HCT116 (cell line): ENCODE results near the gene STK24. TPM values are rescaled to one million over a fixed set of nuclear protein-coding genes. Genes with fewer than 3 reads are reported as not detected.

Source experiments
- ATAC-seq: fragments of 200-7000 bp; cut with Tn5 transposase; 2 replicates; pipeline ENCODE4 v1.9.1; 2020; ENCODE audit warnings: mild to moderate bottlenecking, moderate library complexity
- BruUV-seq: library from RNA; stranded (reverse); fragments of 400-500 nt; replicated peaks from 2 replicates; lab custom pipeline; 2021; lab: Mats Ljungman, UMichigan
- CTCF ChIA-PET: fragments of 300-600 bp; sonication (Branson Sonifier 250); formaldehyde crosslinking; loops from one replicate; lab custom pipeline; 2021; ENCODE audit warnings: antibody characterized with exemption; lab: Charles Lee
- POLR2A ChIA-PET: fragments of 300-600, 350-600 bp; sonication (Branson Sonifier 250); formaldehyde crosslinking; loops from one replicate; lab custom pipeline; 2021; ENCODE audit warnings: antibody characterized with exemption; lab: Charles Lee
- RAD21 ChIA-PET, 2 experiments: fragments of 300-600 bp; sonication (Branson Sonifier 250); formaldehyde crosslinking; loops; one replicate each; lab custom pipeline; 2023; ENCODE audit warnings: low total read pairs in 2 of 2; ENCODE audit not compliant: uncharacterized antibody in 2 of 2, unreplicated experiment in 2 of 2, low non-redundant PET in 1 of 2; lab: Charles Lee
- DNase-seq: peaks from one replicate; pipeline ENCODE4 v3.0.0-alpha.2; 2010; ENCODE audit warnings: low read depth, low spot score
- H2AFZ ChIP-seq: fragments of 200-600 bp; shearing (Covaris generic), sonication (generic); 2 replicates; pipeline ENCODE4 v1.6.1; 2017; ENCODE audit warnings: low read depth, mixed run types, mixed read lengths, antibody characterized with exemption, low read length; ENCODE audit not compliant: poor library complexity, severe bottlenecking
- H3K27ac ChIP-seq: 2 replicates; pipeline ENCODE4 v1.5.1; 2012; ENCODE audit warnings: low read depth, low read length
- H3K27me3 ChIP-seq: fragments of 200-600 bp; sonication (generic); 2 replicates; pipeline ENCODE4 v1.6.1; 2016; ENCODE audit warnings: mixed run types, low read length, mixed read lengths; ENCODE audit not compliant: insufficient read depth
- H3K36me3 ChIP-seq, 2 experiments: fragments of 200-500 bp in 1 of 2; fragments of 200-600 bp in 1 of 2; sonication (Bioruptor generic) in 1 of 2; sonication (generic) in 1 of 2; 2 replicates each; pipeline versions ENCODE4 v1.5.1 to v1.6.1; 2014 to 2016; ENCODE audit warnings: low read length in 2 of 2, inconsistent platforms in 1 of 2, mixed read lengths in 1 of 2, mixed run types in 1 of 2; ENCODE audit not compliant: insufficient read depth in 2 of 2, control insufficient read depth in 1 of 2
- H3K4me1 ChIP-seq, 2 experiments: fragments of 200-600 bp in 1 of 2; sonication (generic) in 1 of 2; 2 replicates each; pipeline versions ENCODE4 v1.5.1 to v1.6.1; 2012 to 2017; ENCODE audit warnings: low read length in 2 of 2, inconsistent platforms in 1 of 2, mild to moderate bottlenecking in 1 of 2, mixed read lengths in 1 of 2, mixed run types in 1 of 2, moderate library complexity in 1 of 2; ENCODE audit not compliant: insufficient read depth in 2 of 2, control insufficient read depth in 1 of 2
- H3K4me2 ChIP-seq: fragments of 200-600 bp; sonication (generic); 2 replicates; pipeline ENCODE4 v1.6.1; 2017; ENCODE audit warnings: mixed run types, low read length, mixed read lengths
- H3K4me3 ChIP-seq, 2 experiments: fragments of 200-600 bp in 1 of 2; sonication (generic) in 1 of 2; replicated peaks in 1 of 2; 2 replicates each; pipeline ENCODE4 v1.5.1; 2011 to 2016; ENCODE audit warnings: low read length in 2 of 2, control low read depth in 1 of 2, low read depth in 1 of 2, mild to moderate bottlenecking in 1 of 2, mixed read lengths in 1 of 2, mixed run types in 1 of 2
- H3K79me2 ChIP-seq: fragments of 200-600 bp; sonication (generic); 2 replicates; pipeline ENCODE4 v1.6.1; 2017; ENCODE audit warnings: mild to moderate bottlenecking, mixed run types, low read length, moderate library complexity, mixed read lengths; ENCODE audit not compliant: insufficient read depth
- H3K9ac ChIP-seq: fragments of 200-600 bp; sonication (generic); 2 replicates; pipeline ENCODE4 v1.6.1; 2016; ENCODE audit warnings: low read length, mixed read lengths
- H3K9me2 ChIP-seq: fragments of 200-600 bp; sonication (generic), shearing (Covaris generic); 2 replicates; pipeline ENCODE4 v1.6.1; 2017; ENCODE audit warnings: mixed run types, mild to moderate bottlenecking, moderate library complexity; ENCODE audit not compliant: insufficient read depth
- H3K9me3 ChIP-seq, 2 experiments: fragments of 200-500 bp in 1 of 2; fragments of 200-600 bp in 1 of 2; sonication (Bioruptor generic) in 1 of 2; sonication (generic) in 1 of 2; 2 replicates each; pipeline ENCODE4 v1.6.1; 2014 to 2017; ENCODE audit warnings: low read length in 2 of 2, mixed read lengths in 2 of 2, inconsistent platforms in 1 of 2, low read depth in 1 of 2, mild to moderate bottlenecking in 1 of 2, mixed run types in 1 of 2, moderate library complexity in 1 of 2; ENCODE audit not compliant: control insufficient read depth in 1 of 2, insufficient read depth in 1 of 2
- H4K20me1 ChIP-seq: fragments of 200-600 bp; sonication (generic), shearing (Covaris generic); 2 replicates; pipeline ENCODE4 v1.6.1; 2017; ENCODE audit warnings: mixed run types, mild to moderate bottlenecking, moderate library complexity; ENCODE audit not compliant: insufficient read depth
- CBX3 ChIP-seq: IDR thresholded peaks from 2 replicates; pipeline ENCODE4 v1.6.1; 2012; ENCODE audit warnings: low read depth
- CEBPB ChIP-seq: IDR thresholded peaks from 2 replicates; pipeline ENCODE4 v1.6.1; 2012; ENCODE audit warnings: low read depth
- EGR1 ChIP-seq: IDR thresholded peaks from 2 replicates; pipeline ENCODE4 v1.6.1; 2012; ENCODE audit warnings: low read depth
- EZH2 ChIP-seq: fragments of 200-600 bp; sonication (generic); IDR thresholded peaks from 2 replicates; pipeline ENCODE4 v1.6.1; 2017; ENCODE audit warnings: antibody characterized with exemption, mixed run types
- EZH2phosphoT487 ChIP-seq: fragments of 200-600 bp; IDR thresholded peaks from 2 replicates; pipeline ENCODE4 v1.6.1; 2018; ENCODE audit warnings: antibody characterized with exemption, borderline replicate concordance
- FOSL1 ChIP-seq: IDR thresholded peaks from 2 replicates; pipeline ENCODE4 v1.6.1; 2012; ENCODE audit warnings: low read depth
- JUND ChIP-seq: IDR thresholded peaks from 2 replicates; pipeline ENCODE4 v1.6.1; 2012
- POLR2A ChIP-seq: IDR thresholded peaks from 2 replicates; pipeline ENCODE4 v1.7.0; 2011; ENCODE audit warnings: borderline replicate concordance; ENCODE audit not compliant: insufficient read depth, insufficient read length; ENCODE audit errors: extremely low read depth
- RAD21 ChIP-seq: IDR thresholded peaks from 2 replicates; pipeline ENCODE4 v1.6.1; 2012; ENCODE audit warnings: low read depth, mild to moderate bottlenecking
- REST ChIP-seq: IDR thresholded peaks from 2 replicates; pipeline ENCODE4 v1.6.1; 2012; ENCODE audit warnings: low read depth
- SIN3A ChIP-seq: IDR thresholded peaks from 2 replicates; pipeline ENCODE4 v1.6.1; 2012; ENCODE audit warnings: low read depth
- SP1 ChIP-seq: IDR thresholded peaks from 2 replicates; pipeline ENCODE4 v1.6.1; 2012; ENCODE audit warnings: low read depth
- TCF7L2 ChIP-seq: IDR thresholded peaks from 2 replicates; pipeline ENCODE4 v1.7.0; 2011; ENCODE audit warnings: borderline replicate concordance, inconsistent platforms; ENCODE audit not compliant: insufficient read depth, insufficient read length; ENCODE audit errors: extremely low read depth
- YY1 ChIP-seq: IDR thresholded peaks from 2 replicates; pipeline ENCODE4 v1.6.1; 2011; ENCODE audit warnings: low read length, low read depth, moderate library complexity, mild to moderate bottlenecking; ENCODE audit not compliant: insufficient replicate concordance; ENCODE audit errors: extremely low read depth
- ZFX ChIP-seq: fragments of 450-650 bp; IDR thresholded peaks from 2 replicates; pipeline ENCODE4 v1.6.1; 2017
- ZNF274 ChIP-seq: fragments of 200-500 bp; sonication (Bioruptor generic); IDR thresholded peaks from 2 replicates; pipeline ENCODE4 v1.6.1; 2014; ENCODE audit warnings: mild to moderate bottlenecking, low read depth, low read length, inconsistent platforms
- intact Hi-C: fragments of 100-400 bp; cut with micrococcal nuclease; formaldehyde crosslinking; loops from 2 replicates; pipeline ENCODE4 v1.10.0; 2022
- total RNA-seq: library from RNA; stranded (reverse); gene quantifications from one replicate; pipeline ENCODE4 v1.2.1, GENCODE V29; 2021; ENCODE audit not compliant: unreplicated experiment
- TF ChIP-seq, protein P1 (sequence below): IDR thresholded peaks from 2 replicates; pipeline ENCODE4 v1.6.1; 2011; ENCODE audit warnings: mild to moderate bottlenecking, low read length, moderate library complexity; ENCODE audit not compliant: insufficient replicate concordance; ENCODE audit errors: extremely low read depth
- TF ChIP-seq, protein P2 (sequence below): IDR thresholded peaks from 2 replicates; pipeline ENCODE4 v1.6.1; 2012

Gene STK24
- total RNA-seq, 1 experiment from 2014 or later: 137 TPM

DNA sequence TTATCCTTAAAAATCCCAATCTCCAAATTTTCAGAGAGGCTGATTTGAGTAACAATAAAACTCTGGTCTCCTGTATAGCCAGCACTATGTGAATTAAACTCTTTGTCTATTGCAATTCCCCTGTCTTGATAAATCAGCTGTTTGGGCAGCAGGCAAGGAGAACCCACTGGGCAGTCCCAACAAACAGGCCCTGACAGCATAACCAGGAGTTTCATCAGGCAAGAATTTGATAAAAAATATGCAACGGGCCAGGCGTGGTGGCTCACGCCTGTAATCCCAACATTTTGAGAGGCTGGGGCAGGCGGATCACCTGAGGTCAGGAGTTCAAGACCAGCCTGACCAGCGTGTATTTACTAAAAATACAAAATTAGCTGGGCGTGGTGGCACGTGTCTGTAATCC, 42.1 kb downstream of the STK24 start:
- intact Hi-C loops: no loop called here
- Histone ChIP-seq H3K36me3 (no peaks in the 10 kb centered on the region), H3K9ac (no peak overlapping the region), H3K79me2 (peaks cover 98% of the 10 kb centered on the region), H3K9me3 (no peaks in the 10 kb centered on the region), H2AFZ (no peak overlapping the region), H3K27ac (no peak overlapping the region), H3K4me2 (no peak overlapping the region), H3K4me3 (no peak overlapping the region), H3K4me1 (peaks cover 0 to 18% of the 10 kb centered on the region in 2 experiments; a peak in 2 of 4 replicates), H3K9me2 (no peaks in the 10 kb centered on the region), H4K20me1 (peaks cover 10% of the 10 kb centered on the region; the same call in 1 of the 2 replicates), H3K27me3 (no peaks in the 10 kb centered on the region)
- DNase-seq (no peak), ATAC-seq (no peak)
- TF ChIP-seq POLR2A: no peak
- no peak for TF ChIP-seq EZH2
- no peak for TF ChIP-seq JUND
- no peak for TF ChIP-seq REST
- TF ChIP-seq ZFX: no peak
- TF ChIP-seq RAD21: no peak
- no peak for TF ChIP-seq YY1
- TF ChIP-seq, protein P1, sequence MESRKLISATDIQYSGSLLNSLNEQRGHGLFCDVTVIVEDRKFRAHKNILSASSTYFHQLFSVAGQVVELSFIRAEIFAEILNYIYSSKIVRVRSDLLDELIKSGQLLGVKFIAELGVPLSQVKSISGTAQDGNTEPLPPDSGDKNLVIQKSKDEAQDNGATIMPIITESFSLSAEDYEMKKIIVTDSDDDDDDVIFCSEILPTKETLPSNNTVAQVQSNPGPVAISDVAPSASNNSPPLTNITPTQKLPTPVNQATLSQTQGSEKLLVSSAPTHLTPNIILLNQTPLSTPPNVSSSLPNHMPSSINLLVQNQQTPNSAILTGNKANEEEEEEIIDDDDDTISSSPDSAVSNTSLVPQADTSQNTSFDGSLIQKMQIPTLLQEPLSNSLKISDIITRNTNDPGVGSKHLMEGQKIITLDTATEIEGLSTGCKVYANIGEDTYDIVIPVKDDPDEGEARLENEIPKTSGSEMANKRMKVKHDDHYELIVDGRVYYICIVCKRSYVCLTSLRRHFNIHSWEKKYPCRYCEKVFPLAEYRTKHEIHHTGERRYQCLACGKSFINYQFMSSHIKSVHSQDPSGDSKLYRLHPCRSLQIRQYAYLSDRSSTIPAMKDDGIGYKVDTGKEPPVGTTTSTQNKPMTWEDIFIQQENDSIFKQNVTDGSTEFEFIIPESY: no peak
- no peak for TF ChIP-seq FOSL1
- TF ChIP-seq, protein P2, sequence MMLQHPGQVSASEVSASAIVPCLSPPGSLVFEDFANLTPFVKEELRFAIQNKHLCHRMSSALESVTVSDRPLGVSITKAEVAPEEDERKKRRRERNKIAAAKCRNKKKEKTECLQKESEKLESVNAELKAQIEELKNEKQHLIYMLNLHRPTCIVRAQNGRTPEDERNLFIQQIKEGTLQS: no peak
- no peak for TF ChIP-seq SP1
- TF ChIP-seq EZH2phosphoT487: no peak
- TF ChIP-seq SIN3A: no peak
- TF ChIP-seq TCF7L2: no peak
- no peak for TF ChIP-seq CEBPB
- TF ChIP-seq CBX3: no peak
- no peak for TF ChIP-seq EGR1
- TF ChIP-seq ZNF274: no peak
- CTCF ChIA-PET: no interaction called here
- BruUV-seq: no TSS peak
- POLR2A ChIA-PET: no interaction called here
- RAD21 ChIA-PET: no interaction called here
